Spleen (tissue), 11 donors: ENCODE measurements around the gene RAB4A. TPM values are rescaled to one million over a fixed set of nuclear protein-coding genes. Genes with fewer than 3 reads are reported as not detected.

ENCODE experiments used
- DNase-seq: peaks from one replicate; pipeline ENCODE4 v3.0.0-alpha.2; 2020
- H3K27ac ChIP-seq, 8 donors: fragments of 200-600 bp; sonication (generic) in 7 of 8; 1 replicate in 4 of 8; 2 replicates in 4 of 8; pipeline versions ENCODE4 v1.5.0 to v1.8.0; 2016 to 2021; ENCODE audit warnings: inconsistent platforms in 4 of 8, mild to moderate bottlenecking in 4 of 8, moderate library complexity in 1 of 8
- H3K27me3 ChIP-seq, 7 donors: fragments of 200-600 bp; sonication (generic) in 6 of 7; replicated peaks in 1 of 7; 1 replicate in 4 of 7; 2 replicates in 3 of 7; pipeline versions ENCODE4 v1.5.0 to v1.8.0; 2016 to 2021; ENCODE audit warnings: inconsistent platforms in 3 of 7, mild to moderate bottlenecking in 1 of 7
- H3K36me3 ChIP-seq, 6 donors: fragments of 200-600 bp; sonication (generic) in 5 of 6; 1 replicate in 4 of 6; 2 replicates in 2 of 6; pipeline versions ENCODE4 v1.5.0 to v1.8.0; 2016 to 2021; ENCODE audit warnings: inconsistent platforms in 2 of 6
- H3K4me1 ChIP-seq, 6 donors: fragments of 200-600 bp; sonication (generic) in 5 of 6; 1 replicate in 3 of 6; 2 replicates in 3 of 6; pipeline versions ENCODE4 v1.5.0 to v1.8.0; 2016 to 2021; ENCODE audit warnings: inconsistent platforms in 3 of 6
- H3K4me3 ChIP-seq, 8 donors: fragments of 200-600 bp; sonication (generic) in 7 of 8; 1 replicate in 4 of 8; 2 replicates in 4 of 8; pipeline versions ENCODE4 v1.5.0 to v1.8.0; 2016 to 2021; ENCODE audit warnings: inconsistent platforms in 4 of 8, mild to moderate bottlenecking in 4 of 8, moderate library complexity in 2 of 8
- H3K9me3 ChIP-seq, 8 donors: fragments of 200-600 bp; sonication (generic) in 7 of 8; 1 replicate in 4 of 8; 2 replicates in 4 of 8; pipeline versions ENCODE4 v1.5.0 to v1.8.0; 2016 to 2021; ENCODE audit warnings: inconsistent platforms in 4 of 8
- CTCF ChIP-seq, 11 experiments: fragments of 200-600 bp in 7 of 11; fragments of 450-650 bp in 4 of 11; sonication (generic) in 4 of 11; IDR thresholded peaks in 8 of 11; conservative IDR thresholded peaks in 3 of 11; 1 replicate in 7 of 11; 2 replicates in 4 of 11; pipeline versions ENCODE4 v1.4.0 to v1.8.0; 2016 to 2021; ENCODE audit warnings: antibody characterized with exemption in 11 of 11, inconsistent platforms in 4 of 11, mild to moderate bottlenecking in 1 of 11
- POLR2A ChIP-seq, 3 donors: fragments of 450-650 bp; IDR thresholded peaks; one replicate each; pipeline ENCODE4 v1.5.1; 2017; ENCODE audit warnings: antibody characterized with exemption in 3 of 3, mild to moderate bottlenecking in 1 of 3
- POLR2AphosphoS5 ChIP-seq, 3 donors: sonication (generic); formaldehyde crosslinking; IDR thresholded peaks; one replicate each; pipeline ENCODE4 v1.5.1; 2017; ENCODE audit warnings: antibody characterized with exemption in 3 of 3
- intact Hi-C: fragments of 100-400 bp; cut with DNase I; formaldehyde crosslinking; loops from one replicate; pipeline ENCODE4 v1.15.0; 2023; ENCODE audit warnings: low total_unique reads
- polyA plus RNA-seq, 3 donors: library from polyadenylated mRNA; stranded (reverse); fragments of 200-250 nt; gene quantifications; one replicate each; pipeline ENCODE4 v1.2.1, GENCODE V29; 2013
- total RNA-seq, 7 donors: library from RNA; depleted of rRNA in 3 of 7; stranded (reverse); fragments of >200 nt in 3 of 7; fragmentation: NEBNext Ultra II Directional in 4 of 7; extraction: Animal tissue kit (Norgen Biotek cat#: 25700) in 4 of 7; gene quantifications; one replicate each; pipeline versions ENCODE4 v1.1.0 to v1.2.1, GENCODE V29; 2016 to 2021
- donor health status: healthy with polysubstance abuse.
- donor health status: DM: no; HTN: no; CAD: no; lungs with moderate emphysema.
- donor health status: DM: no; HTN: no; CAD: no.
- donor health status: Bipolar disorder and iron deficiency.
- donor health status: healthy.
- donor health status: DM: no; HTN: no; CAD: no.
- donor health status: DM: yes; HTN: yes; CAD: no.

Gene RAB4A
- total and polyA plus RNA-seq, 10 donors, result 19.7 to 49.8 (median 27.0) TPM

GRCh38 chr1:229354226-229354625 lies 83.3 kb downstream of the RAB4A start:
- peaks cover 0 to 25% (median 19%) of the 10 kb centered on the region in 8 donors for H3K9me3 ChIP-seq
- no peak overlapping the region for H3K4me3 ChIP-seq
- H3K4me1 ChIP-seq, result no peaks in the 10 kb centered on the region
- no peak for DNase-seq
- H3K36me3 ChIP-seq, result no peaks in the 10 kb centered on the region
- no peak overlapping the region for H3K27ac ChIP-seq
- intact Hi-C loops, result no loop called here
- peaks cover 0 to 36% (median 3%) of the 10 kb centered on the region in 7 donors for H3K27me3 ChIP-seq
- TF ChIP-seq CTCF (IDR thresholded peaks at IDR 0.05 in 8 of 11, conservative IDR thresholded peaks at IDR 0.05 in 3 of 11) (no peak), POLR2AphosphoS5 (IDR thresholded peaks at IDR 0.05) (no peak), POLR2A (IDR thresholded peaks at IDR 0.05) (no peak)

Other genes with a start within 250 kb of the RAB4A start
- 10 to 100 TPM in 3 of 7 donors, 1 to 10 TPM in 4; 7.9 to 11.4 (median 9.6) TPM for gene CCSAP, start 71.9 kb downstream of the RAB4A start, total RNA-seq
- gene CCSAP, start 71.9 kb downstream of the RAB4A start, polyA plus RNA-seq, result 1 to 10 TPM; 2.1 to 7.1 (median 4.9) TPM
- under 1 TPM in 1 of 7 donors, not detected in 6; 0.66 TPM for gene ACTA1, start 163.0 kb downstream of the RAB4A start, total RNA-seq
- gene ACTA1, start 163.0 kb downstream of the RAB4A start, polyA plus RNA-seq, result 1 to 10 TPM in 1 of 3 donors, under 1 TPM in 2; 0.61 to 5.0 (median 0.97) TPM
- gene NUP133, start 237.2 kb downstream of the RAB4A start, total RNA-seq, result 10 to 100 TPM; 23.0 to 42.8 (median 38.4) TPM
- 10 to 100 TPM; 15.3 to 21.0 (median 17.8) TPM for gene NUP133, start 237.2 kb downstream of the RAB4A start, polyA plus RNA-seq